Right renal pelvis (tissue), 4 donors: ENCODE results near the gene GSS. TPM values are rescaled to one million over a fixed set of nuclear protein-coding genes. Genes with fewer than 3 reads are reported as not detected.

Experiments
- polyA plus RNA-seq, 4 donors: library from polyadenylated mRNA; unstranded; fragments of 120-200 nt; gene quantifications; one replicate each; pipeline ENCODE4 v1.2.1, GENCODE V29; 2013; ENCODE audit not compliant: insufficient read length in 4 of 4

GSS gene
- polyA plus RNA-seq, 4 donors, result 55.7 to 60.1 (median 58.0) TPM

Other genes starting within 250 kb of the GSS start
- gene NCOA6, start 130.2 kb downstream of the GSS start, polyA plus RNA-seq, result 10 to 100 TPM; 46.6 to 57.2 (median 50.4) TPM
- 10 to 100 TPM; 18.0 to 25.5 (median 21.1) TPM for gene GGT7, start 83.0 kb downstream of the GSS start, polyA plus RNA-seq
- 10 to 100 TPM; 38.4 to 44.5 (median 40.4) TPM for gene ACSS2, start 79.2 kb downstream of the GSS start, polyA plus RNA-seq
- gene MYH7B, start 62 bp upstream of the GSS start, polyA plus RNA-seq, result 1 to 10 TPM in 3 of 4 donors, under 1 TPM in 1; 0.79 to 1.9 (median 1.3) TPM
- gene TRPC4AP, start 137.0 kb upstream of the GSS start, polyA plus RNA-seq, result 10 to 100 TPM; 68.6 to 73.6 (median 69.3) TPM
- gene EDEM2, start 191.5 kb upstream of the GSS start, polyA plus RNA-seq, result 10 to 100 TPM; 16.1 to 18.7 (median 17.2) TPM
- gene PROCR, start 216.3 kb upstream of the GSS start, polyA plus RNA-seq, result 10 to 100 TPM in 1 of 4 donors, 1 to 10 TPM in 3; 7.6 to 13.0 (median 8.9) TPM